B cell (primary cell): ENCODE results near the gene FOXL2. TPM values are rescaled to one million over a fixed set of nuclear protein-coding genes. Genes with fewer than 3 reads are reported as not detected.
A peak's percentile ranks its signal among the peaks of the same experiment; 100 is the strongest.

Experiments used
- ATAC-seq: fragments of 200-7000 bp; cut with Tn5 transposase; one replicate; pipeline ENCODE4 v1.10.0; 2021; ENCODE audit warnings: low read depth, mild to moderate bottlenecking, moderate number of reproducible peaks, moderate library complexity
- CTCF ChIA-PET: fragments of 350-600 bp; sonication (Branson Sonifier 250); formaldehyde crosslinking; loops from one replicate; lab custom pipeline; 2021; ENCODE audit warnings: antibody characterized with exemption, inconsistent platforms; lab: Charles Lee
- POLR2A ChIA-PET: fragments of 350-600 bp; sonication (Branson Sonifier 250); formaldehyde crosslinking; loops from one replicate; lab custom pipeline; 2021; ENCODE audit warnings: antibody characterized with exemption; lab: Charles Lee
- DNase-seq: peaks from one replicate; pipeline ENCODE4 v3.0.0; 2013
- H2AFZ ChIP-seq: 2 replicates; pipeline ENCODE4 v1.6.1; 2012; ENCODE audit warnings: mild to moderate bottlenecking, low read depth, low read length; ENCODE audit not compliant: insufficient read depth, poor library complexity, severe bottlenecking
- H3K27ac ChIP-seq, 2 donors: 1 replicate in 1 of 2; 2 replicates in 1 of 2; pipeline ENCODE4 v1.5.1; 2012 to 2013; ENCODE audit warnings: low read length in 2 of 2, mild to moderate bottlenecking in 2 of 2, moderate library complexity in 1 of 2
- H3K27me3 ChIP-seq, 4 experiments: fragments of 200-600 bp in 1 of 4; sonication (generic) in 1 of 4; replicated peaks in 1 of 4; 1 replicate in 2 of 4; 2 replicates in 2 of 4; pipeline versions ENCODE4 v1.6.1 to v1.7.0; 2013 to 2016; ENCODE audit warnings: low read length in 3 of 4, mild to moderate bottlenecking in 2 of 4, mixed read lengths in 1 of 4, moderate library complexity in 1 of 4; ENCODE audit not compliant: insufficient read depth in 4 of 4, control insufficient read depth in 3 of 4; ENCODE audit errors: control extremely low read depth in 1 of 4
- H3K36me3 ChIP-seq, 2 experiments: replicated peaks in 1 of 2; 1 replicate in 1 of 2; 2 replicates in 1 of 2; pipeline versions ENCODE4 v1.6.1 to v1.7.1; 2013; ENCODE audit warnings: low read length in 1 of 2; ENCODE audit not compliant: insufficient read depth in 2 of 2, control insufficient read depth in 1 of 2; ENCODE audit errors: control extremely low read depth in 1 of 2, extremely low read depth in 1 of 2
- H3K4me1 ChIP-seq, 2 donors: fragments of 200-600 bp in 1 of 2; sonication (generic) in 1 of 2; 1 replicate in 1 of 2; 2 replicates in 1 of 2; pipeline versions ENCODE4 v1.5.1 to v1.6.1; 2013 to 2017; ENCODE audit warnings: low read length in 2 of 2; ENCODE audit not compliant: control insufficient read depth in 2 of 2, insufficient read depth in 2 of 2
- H3K4me2 ChIP-seq: replicated peaks from 2 replicates; pipeline ENCODE3; 2012; ENCODE audit warnings: mild to moderate bottlenecking, low read depth, low read length; ENCODE audit not compliant: poor library complexity, severe bottlenecking
- H3K4me3 ChIP-seq, 5 experiments: fragments of 200-600 bp in 1 of 5; sonication (generic) in 1 of 5; 1 replicate in 3 of 5; 2 replicates in 2 of 5; pipeline versions ENCODE4 v1.5.1 to v1.7.0; 2011 to 2016; ENCODE audit warnings: low read length in 4 of 5, mild to moderate bottlenecking in 4 of 5, low read depth in 2 of 5, control low read depth in 1 of 5, moderate library complexity in 1 of 5; ENCODE audit not compliant: insufficient read depth in 1 of 5; ENCODE audit errors: control extremely low read depth in 1 of 5, extremely low read depth in 1 of 5
- H3K79me2 ChIP-seq: fragments of 200-600 bp; sonication (generic); one replicate; pipeline ENCODE4 v1.6.0; 2016; ENCODE audit warnings: low read length; ENCODE audit not compliant: control insufficient read depth, insufficient read depth
- H3K9ac ChIP-seq: fragments of 200-600 bp; sonication (generic); 2 replicates; pipeline ENCODE4 v1.6.1; 2017; ENCODE audit warnings: mild to moderate bottlenecking, low read length, moderate library complexity
- H3K9me3 ChIP-seq, 3 donors: one replicate each; pipeline versions ENCODE4 v1.6.1 to v1.7.1; 2013; ENCODE audit warnings: low read length in 2 of 3; ENCODE audit not compliant: control insufficient read depth in 2 of 3, insufficient read depth in 1 of 3; ENCODE audit errors: control extremely low read depth in 1 of 3
- H4K20me1 ChIP-seq: 2 replicates; pipeline ENCODE4 v1.6.0; 2012; ENCODE audit warnings: mild to moderate bottlenecking, low read length; ENCODE audit not compliant: insufficient read depth, control insufficient read depth, poor library complexity, severe bottlenecking
- H3K27ac Mint-ChIP-seq: one replicate; pipeline ENCODE4 v1.8.0; 2021; ENCODE audit warnings: mixed read lengths
- H3K27me3 Mint-ChIP-seq: one replicate; pipeline ENCODE4 v1.8.0; 2021; ENCODE audit warnings: mixed read lengths
- H3K4me1 Mint-ChIP-seq: one replicate; pipeline ENCODE4 v1.8.0; 2021; ENCODE audit warnings: mixed read lengths
- H3K4me3 Mint-ChIP-seq: one replicate; pipeline ENCODE4 v1.8.0; 2021; ENCODE audit warnings: mixed read lengths
- H3K9me3 Mint-ChIP-seq: one replicate; pipeline ENCODE4 v1.8.0; 2022; ENCODE audit warnings: mixed read lengths; ENCODE audit not compliant: insufficient read depth
- CTCF ChIP-seq: fragments of 200-600 bp; IDR thresholded peaks from one replicate; pipeline ENCODE4 v1.8.0; 2022; ENCODE audit warnings: antibody characterized with exemption, mild to moderate bottlenecking
- EZH2 ChIP-seq: IDR thresholded peaks from 2 replicates; pipeline ENCODE4 v1.6.1; 2012; ENCODE audit warnings: borderline replicate concordance, low read depth, mild to moderate bottlenecking, moderate library complexity, low read length; ENCODE audit not compliant: insufficient read depth, poor library complexity, severe bottlenecking
- WGBS: methylation state at CpG from one replicate; pipeline ENCODE4 v1.1.5; 2013; ENCODE audit warnings: missing lambda C conversion rate; ENCODE audit not compliant: insufficient coverage; 5-methylcytosine and 5-hydroxymethylcytosine counted together
- intact Hi-C: fragments of 100-400 bp; cut with micrococcal nuclease; formaldehyde crosslinking; loops from one replicate; pipeline ENCODE4 v1.10.0; 2022
- polyA plus RNA-seq: library from polyadenylated mRNA; depleted of rRNA; stranded (reverse); fragments of >200 nt; gene quantifications from 2 replicates; pipeline ENCODE4 v1.2.3, GENCODE V29; 2012
- total RNA-seq, 2 donors: library from RNA; stranded (reverse); fragments of 120-200 nt in 1 of 2; gene quantifications; 1 replicate in 1 of 2; 2 replicates in 1 of 2; pipeline versions ENCODE4 v1.2.3 to v1.2.4, GENCODE V29; 2013 to 2022

Gene FOXL2
- total and polyA plus RNA-seq, 2 donors (not counting 1 experiment from before 2014, with no cell fraction given), result not detected

GRCh38 chr3:138915503-138916498 lies 31.1 kb downstream of the FOXL2 start:
- Mint-ChIP-seq H3K9me3 (no peaks in the 10 kb centered on the region), H3K27me3 (peaks cover 10% of the 10 kb centered on the region), H3K4me1 (peaks cover 13% of the 10 kb centered on the region), H3K27ac (peak overlapping the region; percentile 83), H3K4me3 (peak overlapping the region; percentile 92)
- peak overlapping the region; percentile 76 for H3K9ac ChIP-seq
- TF ChIP-seq CTCF, result peak; percentile 89
- TF ChIP-seq EZH2, result no peak
- H3K4me2 ChIP-seq, result peak overlapping the region; percentile 96
- ChIA-PET POLR2A (interaction anchor here (1.0 to 1.8 kb wide), 2 partner anchors 82 to 322 kb away, joined by 3 to 18 read pairs; partner anchors contain the start of genes CEP70 and PIK3CB), CTCF (interaction anchor here (0.5 to 16.4 kb wide), 89 partner anchors 8 to 848 kb away, joined by 3 to 461 read pairs (median 4); partner anchors contain the start of genes ARMC8, CEP70, DBR1 and FAIM)
- intact Hi-C loops, result loop anchor here (1.0 to 10.0 kb wide), 8 partner anchors 82 to 847 kb away; partner anchors contain the start of genes ARMC8, CEP70, NMNAT3 and PIK3CB
- peak; percentile 84 for ATAC-seq
- DNase-seq, result peak; percentile 88
- peak overlapping the region; percentile 55 to 81 (median 70) for H3K4me3 ChIP-seq
- H4K20me1 ChIP-seq, result no peaks in the 10 kb centered on the region
- peaks cover 3 to 18% of the 10 kb centered on the region in 2 donors for H3K4me1 ChIP-seq
- H3K36me3 ChIP-seq, result no peaks in the 10 kb centered on the region
- peaks cover 0 to 4% (median 0%) of the 10 kb centered on the region in 3 donors for H3K9me3 ChIP-seq
- no peaks in the 10 kb centered on the region for H3K79me2 ChIP-seq
- peak overlapping the region; percentile 78 for H2AFZ ChIP-seq
- peaks cover 0 to 5% (median 1%) of the 10 kb centered on the region in 4 experiments for H3K27me3 ChIP-seq
- H3K27ac ChIP-seq, result peak overlapping the region; percentile 40 to 54
- WGBS, result 1% methylated on average over 50 of the region's 68 CpGs
